HEK293 (cell line): ENCODE results near the gene CAD.

Experiments used
- CTCF ChIA-PET: fragments of 350-600 bp; formaldehyde crosslinking; extraction: SDS; loops from one replicate; lab custom pipeline; 2021; ENCODE audit warnings: antibody characterized with exemption; lab: Yijun Ruan, JAX
- POLR2A ChIA-PET: fragments of 300-600 bp; formaldehyde crosslinking; extraction: SDS; loops from one replicate; lab custom pipeline; 2020; ENCODE audit warnings: antibody characterized with exemption, inconsistent platforms; lab: Yijun Ruan, JAX
- H3K27ac ChIP-seq: fragments of 200-500 bp; sonication (Bioruptor generic); 2 replicates; pipeline ENCODE4 v1.5.1; 2014; ENCODE audit warnings: low read depth, low read length, control low read depth, inconsistent platforms; ENCODE audit errors: extremely low read depth
- H3K36me3 ChIP-seq, 2 experiments: fragments of 200-500 bp in 1 of 2; sonication (Bioruptor generic) in 1 of 2; 1 replicate in 1 of 2; 2 replicates in 1 of 2; pipeline ENCODE4 v1.5.1; 2014 to 2017; ENCODE audit warnings: inconsistent platforms in 2 of 2, low read length in 2 of 2; ENCODE audit not compliant: control insufficient read depth in 2 of 2, insufficient read depth in 1 of 2
- H3K4me1 ChIP-seq: fragments of 200-500 bp; sonication (Bioruptor generic); 2 replicates; pipeline ENCODE4 v1.5.1; 2014; ENCODE audit warnings: mild to moderate bottlenecking, low read length, inconsistent platforms; ENCODE audit not compliant: control insufficient read depth, insufficient read depth
- H3K4me3 ChIP-seq: 2 replicates; pipeline ENCODE4 v1.5.1; 2011; ENCODE audit warnings: low read depth, mild to moderate bottlenecking, control low read depth, low read length, moderate library complexity
- H3K9me3 ChIP-seq: fragments of 200-500 bp; sonication (Bioruptor generic); 2 replicates; pipeline ENCODE4 v1.5.1; 2014; ENCODE audit warnings: low read depth, low read length, inconsistent platforms; ENCODE audit not compliant: control insufficient read depth, insufficient read depth
- EGR2 ChIP-seq: fragments of 450-650 bp; formaldehyde crosslinking; IDR thresholded peaks from 2 replicates; pipeline ENCODE4 v1.5.1; 2016; ENCODE audit warnings: low read depth, missing biosample characterization, missing genetic modification characterization
- REPIN1 ChIP-seq: fragments of 450-650 bp; formaldehyde crosslinking; IDR thresholded peaks from 2 replicates; pipeline ENCODE4 v1.5.1; 2017; ENCODE audit warnings: missing biosample characterization, missing genetic modification characterization, low read depth
- SP3 ChIP-seq: fragments of 450-650 bp; formaldehyde crosslinking; IDR thresholded peaks from 2 replicates; pipeline ENCODE4 v1.5.1; 2016; ENCODE audit warnings: missing biosample characterization, missing genetic modification characterization
- ZBTB8A ChIP-seq: fragments of 450-650 bp; formaldehyde crosslinking; IDR thresholded peaks from 2 replicates; pipeline ENCODE4 v1.5.1; 2016; ENCODE audit warnings: missing biosample characterization, missing genetic modification characterization
- ZIC2 ChIP-seq: fragments of 450-650 bp; formaldehyde crosslinking; IDR thresholded peaks from 2 replicates; pipeline ENCODE4 v1.5.1; 2016; ENCODE audit warnings: missing biosample characterization, missing genetic modification characterization
- ZNF214 ChIP-seq: fragments of 450-650 bp; formaldehyde crosslinking; IDR thresholded peaks from 2 replicates; pipeline ENCODE4 v1.5.1; 2017; ENCODE audit warnings: missing biosample characterization, mild to moderate bottlenecking, missing genetic modification characterization, borderline replicate concordance
- ZNF366 ChIP-seq: fragments of 450-650 bp; formaldehyde crosslinking; conservative IDR thresholded peaks from 2 replicates; pipeline ENCODE4 v1.5.1; 2016; ENCODE audit warnings: missing biosample characterization, missing genetic modification characterization
- ZNF473 ChIP-seq: fragments of 450-650 bp; formaldehyde crosslinking; IDR thresholded peaks from 2 replicates; pipeline ENCODE4 v1.5.1; 2017; ENCODE audit warnings: missing biosample characterization, missing genetic modification characterization
- ZNF544 ChIP-seq: fragments of 450-650 bp; formaldehyde crosslinking; IDR thresholded peaks from 2 replicates; pipeline ENCODE4 v1.5.0; 2017; ENCODE audit warnings: missing biosample characterization, missing genetic modification characterization
- ZNF558 ChIP-seq: fragments of 450-650 bp; formaldehyde crosslinking; IDR thresholded peaks from 2 replicates; pipeline ENCODE4 v1.5.1; 2016; ENCODE audit warnings: missing biosample characterization, missing genetic modification characterization
- ZSCAN16 ChIP-seq: fragments of 450-650 bp; formaldehyde crosslinking; IDR thresholded peaks from 2 replicates; pipeline ENCODE4 v1.5.1; 2016; ENCODE audit warnings: missing biosample characterization, missing genetic modification characterization
- TF ChIP-seq, protein P1 (sequence below): fragments of 450-650 bp; formaldehyde crosslinking; IDR thresholded peaks from 2 replicates; pipeline ENCODE4 v1.5.1; 2016; ENCODE audit warnings: missing biosample characterization, missing genetic modification characterization
- TF ChIP-seq, protein P2 (sequence below): fragments of 450-650 bp; formaldehyde crosslinking; IDR thresholded peaks from 2 replicates; pipeline ENCODE4 v1.5.1; 2016; ENCODE audit warnings: missing biosample characterization, missing genetic modification characterization
- TF ChIP-seq, protein P3 (sequence below): fragments of 450-650 bp; formaldehyde crosslinking; IDR thresholded peaks from 2 replicates; pipeline ENCODE4 v1.5.1; 2016; ENCODE audit warnings: missing biosample characterization, missing genetic modification characterization
- TF ChIP-seq, protein P4 (sequence below): fragments of 450-650 bp; formaldehyde crosslinking; conservative IDR thresholded peaks from 2 replicates; pipeline ENCODE4 v1.5.1; 2016; ENCODE audit warnings: low read depth, missing biosample characterization, missing genetic modification characterization
- TF ChIP-seq, protein P5 (sequence below): fragments of 450-650 bp; formaldehyde crosslinking; IDR thresholded peaks from 2 replicates; pipeline ENCODE4 v1.5.1; 2016; ENCODE audit warnings: missing biosample characterization, missing genetic modification characterization
- TF ChIP-seq, protein P6 (sequence below): fragments of 450-650 bp; formaldehyde crosslinking; IDR thresholded peaks from 2 replicates; pipeline ENCODE4 v1.5.1; 2016; ENCODE audit warnings: missing biosample characterization, missing genetic modification characterization
- TF ChIP-seq, protein P7 (sequence below): IDR thresholded peaks from 2 replicates; pipeline ENCODE4 v1.6.1; 2011; ENCODE audit warnings: mild to moderate bottlenecking, low read depth, low read length, borderline replicate concordance

The CAD gene

DNA sequence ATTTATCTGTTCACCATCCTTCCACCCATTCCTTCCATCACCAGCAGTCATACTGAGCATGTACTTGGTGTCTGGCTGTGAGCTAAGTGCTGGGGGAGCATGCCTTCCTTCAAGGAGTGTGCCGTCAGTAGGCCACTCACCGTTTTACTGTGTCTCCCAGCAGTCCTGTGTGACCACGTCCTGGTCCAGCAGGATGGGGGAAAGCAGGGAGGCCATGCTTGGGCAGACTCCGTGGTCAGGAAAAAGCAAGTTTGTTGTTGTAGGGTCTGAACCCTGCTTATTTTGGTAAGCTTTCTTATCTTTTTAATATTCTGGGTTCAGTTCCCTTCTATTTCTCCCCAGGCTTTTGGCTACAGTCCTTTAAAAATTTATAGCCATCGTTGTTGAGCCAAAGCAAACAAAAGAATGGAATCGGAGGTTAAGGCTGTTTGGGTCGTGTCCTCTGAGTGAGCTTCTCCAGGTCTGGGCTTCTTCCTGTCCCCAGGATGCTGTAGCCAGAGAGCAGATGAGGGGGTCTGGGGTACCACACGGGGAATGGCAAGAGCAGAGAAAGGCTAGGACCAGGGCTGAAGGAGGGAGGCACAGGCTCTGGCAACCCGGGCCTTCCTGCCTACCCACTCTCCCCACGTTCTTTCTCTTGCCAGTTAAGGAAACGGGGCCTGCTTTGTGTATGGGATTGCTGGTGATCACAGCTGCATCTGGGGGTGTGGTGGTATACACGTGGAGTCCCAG lies 32.2 kb downstream of the CAD start (continued):
- TF ChIP-seq ZNF366 (tag by site-specific recombination) (0 out of 2 replicates have a peak, but pooled peaks have one; percentile 11), ZIC2 (tag by site-specific recombination) (peak; percentile 97), ZNF558 (tag by site-specific recombination) (no peak)

DNA sequence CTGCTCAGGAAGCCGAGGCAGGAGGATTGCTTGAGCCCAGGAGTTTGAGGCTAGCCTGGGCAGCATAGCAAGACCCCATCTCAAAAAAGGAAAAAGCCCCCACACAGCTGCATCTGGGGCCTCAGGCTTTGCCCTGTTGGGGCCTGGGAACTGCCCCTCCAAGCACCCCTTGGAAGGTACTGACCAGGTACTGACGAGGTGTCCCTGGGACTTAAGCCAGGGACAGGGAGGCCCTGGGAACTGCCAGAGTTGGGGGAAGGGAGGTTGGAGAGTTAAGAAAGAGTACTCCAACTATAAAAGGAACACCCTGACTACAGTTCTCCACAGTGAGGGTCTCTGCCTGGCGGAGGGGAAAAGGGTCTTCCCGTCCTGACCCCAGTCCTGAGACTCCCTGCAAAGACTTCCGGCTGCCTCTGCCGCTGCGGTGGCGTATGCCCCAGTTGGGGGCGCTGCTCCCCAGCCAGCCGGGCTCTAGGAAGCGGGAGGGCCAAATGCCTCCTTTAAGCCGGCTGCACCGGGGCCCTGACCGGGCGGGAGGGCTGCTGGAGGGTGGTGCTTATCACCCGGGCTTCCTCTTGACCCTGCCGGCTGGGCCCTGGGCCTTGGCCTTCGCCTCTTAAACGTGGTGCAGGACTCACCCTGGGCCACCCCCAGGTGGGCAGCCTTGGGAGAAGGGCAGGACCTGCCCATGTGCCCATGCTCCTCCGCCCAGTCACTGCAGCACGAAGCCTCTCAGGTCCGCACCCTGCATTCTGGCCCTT lies 32.9 kb downstream of the CAD start:
- ChIA-PET CTCF (interaction anchor here (0.8 to 6.3 kb wide), 17 partner anchors 9 to 434 kb away, joined by 3 to 87 read pairs (median 5); partner anchors contain the start of gene TRIM54), POLR2A (interaction anchor here (1.4 kb wide), 1 partner anchor 116 kb away, joined by 3 read pairs; the partner anchor contains the start of gene PREB)
- no peak overlapping the region for H3K27ac ChIP-seq
- 0 out of 2 replicates have a peak, but pooled peaks cover 4% of the 10 kb centered on the region for H3K4me1 ChIP-seq
- H3K9me3 ChIP-seq = no peaks in the 10 kb centered on the region
- peaks cover 0 to 4% of the 10 kb centered on the region in 2 experiments; a peak in 1 of 3 replicates for H3K36me3 ChIP-seq
- no peak overlapping the region for H3K4me3 ChIP-seq
- TF ChIP-seq, protein P1, sequence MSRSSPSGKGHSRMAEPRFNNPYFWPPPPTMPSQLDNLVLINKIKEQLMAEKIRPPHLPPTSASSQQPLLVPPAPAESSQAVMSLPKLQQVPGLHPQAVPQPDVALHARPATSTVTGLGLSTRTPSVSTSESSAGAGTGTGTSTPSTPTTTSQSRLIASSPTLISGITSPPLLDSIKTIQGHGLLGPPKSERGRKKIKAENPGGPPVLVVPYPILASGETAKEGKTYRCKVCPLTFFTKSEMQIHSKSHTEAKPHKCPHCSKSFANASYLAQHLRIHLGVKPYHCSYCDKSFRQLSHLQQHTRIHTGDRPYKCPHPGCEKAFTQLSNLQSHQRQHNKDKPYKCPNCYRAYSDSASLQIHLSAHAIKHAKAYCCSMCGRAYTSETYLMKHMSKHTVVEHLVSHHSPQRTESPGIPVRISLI (tag by site-specific recombination) = no peak
- no peak for TF ChIP-seq REPIN1 (tag by site-specific recombination)
- TF ChIP-seq, protein P2, sequence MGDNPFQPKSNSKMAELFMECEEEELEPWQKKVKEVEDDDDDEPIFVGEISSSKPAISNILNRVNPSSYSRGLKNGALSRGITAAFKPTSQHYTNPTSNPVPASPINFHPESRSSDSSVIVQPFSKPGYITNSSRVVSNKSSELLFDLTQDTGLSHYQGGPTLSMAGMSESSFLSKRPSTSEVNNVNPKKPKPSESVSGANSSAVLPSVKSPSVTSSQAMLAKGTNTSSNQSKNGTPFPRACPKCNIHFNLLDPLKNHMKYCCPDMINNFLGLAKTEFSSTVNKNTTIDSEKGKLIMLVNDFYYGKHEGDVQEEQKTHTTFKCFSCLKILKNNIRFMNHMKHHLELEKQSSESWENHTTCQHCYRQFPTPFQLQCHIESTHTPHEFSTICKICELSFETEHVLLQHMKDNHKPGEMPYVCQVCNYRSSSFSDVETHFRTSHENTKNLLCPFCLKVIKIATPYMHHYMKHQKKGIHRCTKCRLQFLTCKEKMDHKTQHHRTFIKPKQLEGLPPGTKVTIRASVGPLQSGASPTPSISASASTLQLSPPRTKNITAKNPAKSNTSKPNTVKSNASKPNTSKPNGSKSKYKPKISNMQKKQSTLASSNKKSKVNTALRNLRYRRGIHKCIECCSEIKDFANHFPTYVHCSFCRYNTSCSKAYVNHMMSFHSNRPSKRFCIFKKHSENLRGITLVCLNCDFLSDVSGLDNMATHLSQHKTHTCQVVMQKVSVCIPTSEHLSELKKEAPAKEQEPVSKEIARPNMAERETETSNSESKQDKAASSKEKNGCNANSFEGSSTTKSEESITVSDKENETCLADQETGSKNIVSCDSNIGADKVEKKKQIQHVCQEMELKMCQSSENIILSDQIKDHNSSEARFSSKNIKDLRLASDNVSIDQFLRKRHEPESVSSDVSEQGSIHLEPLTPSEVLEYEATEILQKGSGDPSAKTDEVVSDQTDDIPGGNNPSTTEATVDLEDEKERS (tag by site-specific recombination) = no peak
- no peak for TF ChIP-seq EGR2 (tag by site-specific recombination)
- TF ChIP-seq, protein P3, sequence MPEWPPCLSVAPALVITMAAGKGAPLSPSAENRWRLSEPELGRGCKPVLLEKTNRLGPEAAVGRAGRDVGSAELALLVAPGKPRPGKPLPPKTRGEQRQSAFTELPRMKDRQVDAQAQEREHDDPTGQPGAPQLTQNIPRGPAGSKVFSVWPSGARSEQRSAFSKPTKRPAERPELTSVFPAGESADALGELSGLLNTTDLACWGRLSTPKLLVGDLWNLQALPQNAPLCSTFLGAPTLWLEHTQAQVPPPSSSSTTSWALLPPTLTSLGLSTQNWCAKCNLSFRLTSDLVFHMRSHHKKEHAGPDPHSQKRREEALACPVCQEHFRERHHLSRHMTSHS = no peak
- no peak for TF ChIP-seq ZSCAN16
- no peak for TF ChIP-seq ZNF473 (tag by site-specific recombination)
- TF ChIP-seq SP3 = 0 out of 2 replicates have a peak, but pooled peaks have one; percentile 19
- TF ChIP-seq, protein P4, sequence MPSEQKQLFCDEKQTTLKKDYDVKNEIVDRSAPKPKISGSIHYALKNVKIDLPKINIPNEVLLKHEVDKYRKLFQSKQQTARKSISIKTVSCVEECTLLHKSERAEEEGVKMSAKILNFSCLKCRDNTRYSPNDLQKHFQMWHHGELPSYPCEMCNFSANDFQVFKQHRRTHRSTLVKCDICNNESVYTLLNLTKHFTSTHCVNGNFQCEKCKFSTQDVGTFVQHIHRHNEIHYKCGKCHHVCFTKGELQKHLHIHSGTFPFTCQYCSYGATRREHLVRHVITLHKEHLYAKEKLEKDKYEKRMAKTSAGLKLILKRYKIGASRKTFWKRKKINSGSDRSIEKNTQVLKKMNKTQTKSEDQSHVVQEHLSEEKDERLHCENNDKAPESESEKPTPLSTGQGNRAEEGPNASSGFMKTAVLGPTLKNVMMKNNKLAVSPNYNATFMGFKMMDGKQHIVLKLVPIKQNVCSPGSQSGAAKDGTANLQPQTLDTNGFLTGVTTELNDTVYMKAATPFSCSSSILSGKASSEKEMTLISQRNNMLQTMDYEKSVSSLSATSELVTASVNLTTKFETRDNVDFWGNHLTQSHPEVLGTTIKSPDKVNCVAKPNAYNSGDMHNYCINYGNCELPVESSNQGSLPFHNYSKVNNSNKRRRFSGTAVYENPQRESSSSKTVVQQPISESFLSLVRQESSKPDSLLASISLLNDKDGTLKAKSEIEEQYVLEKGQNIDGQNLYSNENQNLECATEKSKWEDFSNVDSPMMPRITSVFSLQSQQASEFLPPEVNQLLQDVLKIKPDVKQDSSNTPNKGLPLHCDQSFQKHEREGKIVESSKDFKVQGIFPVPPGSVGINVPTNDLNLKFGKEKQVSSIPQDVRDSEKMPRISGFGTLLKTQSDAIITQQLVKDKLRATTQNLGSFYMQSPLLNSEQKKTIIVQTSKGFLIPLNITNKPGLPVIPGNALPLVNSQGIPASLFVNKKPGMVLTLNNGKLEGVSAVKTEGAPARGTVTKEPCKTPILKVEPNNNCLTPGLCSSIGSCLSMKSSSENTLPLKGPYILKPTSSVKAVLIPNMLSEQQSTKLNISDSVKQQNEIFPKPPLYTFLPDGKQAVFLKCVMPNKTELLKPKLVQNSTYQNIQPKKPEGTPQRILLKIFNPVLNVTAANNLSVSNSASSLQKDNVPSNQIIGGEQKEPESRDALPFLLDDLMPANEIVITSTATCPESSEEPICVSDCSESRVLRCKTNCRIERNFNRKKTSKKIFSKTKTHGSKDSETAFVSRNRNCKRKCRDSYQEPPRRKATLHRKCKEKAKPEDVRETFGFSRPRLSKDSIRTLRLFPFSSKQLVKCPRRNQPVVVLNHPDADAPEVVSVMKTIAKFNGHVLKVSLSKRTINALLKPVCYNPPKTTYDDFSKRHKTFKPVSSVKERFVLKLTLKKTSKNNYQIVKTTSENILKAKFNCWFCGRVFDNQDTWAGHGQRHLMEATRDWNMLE (tag by site-specific recombination) = no peak
- peak; percentile 68 for TF ChIP-seq ZBTB8A (tag by site-specific recombination)
- TF ChIP-seq ZNF214 (tag by site-specific recombination) = no peak
- TF ChIP-seq, protein P5, sequence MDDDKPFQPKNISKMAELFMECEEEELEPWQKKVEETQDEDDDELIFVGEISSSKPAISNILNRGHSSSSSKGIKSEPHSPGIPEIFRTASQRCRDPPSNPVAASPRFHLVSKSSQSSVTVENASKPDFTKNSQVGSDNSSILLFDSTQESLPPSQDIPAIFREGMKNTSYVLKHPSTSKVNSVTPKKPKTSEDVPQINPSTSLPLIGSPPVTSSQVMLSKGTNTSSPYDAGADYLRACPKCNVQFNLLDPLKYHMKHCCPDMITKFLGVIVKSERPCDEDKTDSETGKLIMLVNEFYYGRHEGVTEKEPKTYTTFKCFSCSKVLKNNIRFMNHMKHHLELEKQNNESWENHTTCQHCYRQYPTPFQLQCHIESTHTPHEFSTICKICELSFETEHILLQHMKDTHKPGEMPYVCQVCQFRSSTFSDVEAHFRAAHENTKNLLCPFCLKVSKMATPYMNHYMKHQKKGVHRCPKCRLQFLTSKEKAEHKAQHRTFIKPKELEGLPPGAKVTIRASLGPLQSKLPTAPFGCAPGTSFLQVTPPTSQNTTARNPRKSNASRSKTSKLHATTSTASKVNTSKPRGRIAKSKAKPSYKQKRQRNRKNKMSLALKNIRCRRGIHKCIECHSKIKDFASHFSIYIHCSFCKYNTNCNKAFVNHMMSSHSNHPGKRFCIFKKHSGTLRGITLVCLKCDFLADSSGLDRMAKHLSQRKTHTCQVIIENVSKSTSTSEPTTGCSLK (tag by site-specific recombination) = no peak
- no peak for TF ChIP-seq ZNF544 (tag by site-specific recombination)
- TF ChIP-seq, protein P6, sequence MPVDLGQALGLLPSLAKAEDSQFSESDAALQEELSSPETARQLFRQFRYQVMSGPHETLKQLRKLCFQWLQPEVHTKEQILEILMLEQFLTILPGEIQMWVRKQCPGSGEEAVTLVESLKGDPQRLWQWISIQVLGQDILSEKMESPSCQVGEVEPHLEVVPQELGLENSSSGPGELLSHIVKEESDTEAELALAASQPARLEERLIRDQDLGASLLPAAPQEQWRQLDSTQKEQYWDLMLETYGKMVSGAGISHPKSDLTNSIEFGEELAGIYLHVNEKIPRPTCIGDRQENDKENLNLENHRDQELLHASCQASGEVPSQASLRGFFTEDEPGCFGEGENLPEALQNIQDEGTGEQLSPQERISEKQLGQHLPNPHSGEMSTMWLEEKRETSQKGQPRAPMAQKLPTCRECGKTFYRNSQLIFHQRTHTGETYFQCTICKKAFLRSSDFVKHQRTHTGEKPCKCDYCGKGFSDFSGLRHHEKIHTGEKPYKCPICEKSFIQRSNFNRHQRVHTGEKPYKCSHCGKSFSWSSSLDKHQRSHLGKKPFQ (tag by site-specific recombination) = no peak
- TF ChIP-seq, protein P7, sequence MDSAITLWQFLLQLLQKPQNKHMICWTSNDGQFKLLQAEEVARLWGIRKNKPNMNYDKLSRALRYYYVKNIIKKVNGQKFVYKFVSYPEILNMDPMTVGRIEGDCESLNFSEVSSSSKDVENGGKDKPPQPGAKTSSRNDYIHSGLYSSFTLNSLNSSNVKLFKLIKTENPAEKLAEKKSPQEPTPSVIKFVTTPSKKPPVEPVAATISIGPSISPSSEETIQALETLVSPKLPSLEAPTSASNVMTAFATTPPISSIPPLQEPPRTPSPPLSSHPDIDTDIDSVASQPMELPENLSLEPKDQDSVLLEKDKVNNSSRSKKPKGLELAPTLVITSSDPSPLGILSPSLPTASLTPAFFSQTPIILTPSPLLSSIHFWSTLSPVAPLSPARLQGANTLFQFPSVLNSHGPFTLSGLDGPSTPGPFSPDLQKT = no peak
